Suprapubic skin (tissue), 4 donors: Measurements from ENCODE around the gene CNOT4. TPM values are rescaled to one million over a fixed set of nuclear protein-coding genes. Genes with fewer than 3 reads are reported as not detected.

Source experiments
- DNase-seq, 2 donors: peaks; one replicate each; pipeline ENCODE4 v3.0.0-alpha.2; 2019; ENCODE audit warnings: low spot score in 2 of 2
- H3K27ac ChIP-seq: fragments of 200-600 bp; sonication (generic); one replicate; pipeline ENCODE4 v1.5.1; 2019
- H3K27me3 ChIP-seq: fragments of 200-600 bp; sonication (generic); one replicate; pipeline ENCODE4 v1.5.1; 2019
- H3K36me3 ChIP-seq: fragments of 200-600 bp; sonication (generic); one replicate; pipeline ENCODE4 v1.5.1; 2019
- H3K4me1 ChIP-seq: fragments of 200-600 bp; sonication (generic); one replicate; pipeline ENCODE4 v1.5.1; 2019
- H3K4me3 ChIP-seq: fragments of 200-600 bp; sonication (generic); one replicate; pipeline ENCODE4 v1.5.1; 2019; ENCODE audit warnings: mild to moderate bottlenecking
- H3K9me3 ChIP-seq: fragments of 200-600 bp; sonication (generic); one replicate; pipeline ENCODE4 v1.5.1; 2019
- CTCF ChIP-seq, 2 donors: fragments of 200-600 bp in 1 of 2; fragments of 450-650 bp in 1 of 2; sonication (generic) in 1 of 2; IDR thresholded peaks; one replicate each; pipeline ENCODE4 v1.5.1; 2016 to 2019; ENCODE audit warnings: antibody characterized with exemption in 2 of 2, mild to moderate bottlenecking in 1 of 2, moderate library complexity in 1 of 2
- EP300 ChIP-seq: sonication (generic); formaldehyde crosslinking; IDR thresholded peaks from one replicate; pipeline ENCODE4 v1.6.1; 2017; ENCODE audit warnings: antibody characterized with exemption
- POLR2A ChIP-seq, 2 donors: fragments of 450-650 bp; IDR thresholded peaks; one replicate each; pipeline ENCODE4 v1.6.1; 2017; ENCODE audit warnings: antibody characterized with exemption in 2 of 2, mild to moderate bottlenecking in 2 of 2, moderate library complexity in 2 of 2
- POLR2AphosphoS5 ChIP-seq, 3 donors: sonication (generic); formaldehyde crosslinking; IDR thresholded peaks; one replicate each; pipeline ENCODE4 v1.6.1; 2017; ENCODE audit warnings: antibody characterized with exemption in 3 of 3
- WGBS: methylation state at CpG from one replicate; pipeline ENCODE4 v1.1.5; 2018; 5-methylcytosine and 5-hydroxymethylcytosine counted together
- total RNA-seq, 4 donors: library from RNA; depleted of rRNA; stranded (reverse); fragments of >200 nt; gene quantifications; one replicate each; pipeline ENCODE4 v1.1.0, GENCODE V29; 2016

Gene CNOT4
- total RNA-seq, 4 donors from 2014 or later: 17.2 to 32.3 (median 22.6) TPM

GRCh38 chr7:135537905-135538304 lies 28.0 kb upstream of the CNOT4 start:
- Histone ChIP-seq H3K36me3 (no peaks in the 10 kb centered on the region), H3K27ac (no peak overlapping the region), H3K27me3 (no peaks in the 10 kb centered on the region), H3K4me1 (no peaks in the 10 kb centered on the region), H3K4me3 (no peak overlapping the region), H3K9me3 (no peaks in the 10 kb centered on the region)
- TF ChIP-seq POLR2AphosphoS5 (IDR thresholded peaks at IDR 0.05) (no peak), EP300 (no peak), CTCF (IDR thresholded peaks at IDR 0.05) (no peak), POLR2A (IDR thresholded peaks at IDR 0.05) (no peak)
- no peak for DNase-seq

GRCh38 chr7:135537453-135537852 lies 27.6 kb upstream of the CNOT4 start:
- Histone ChIP-seq H3K36me3 (no peaks in the 10 kb centered on the region), H3K4me1 (no peaks in the 10 kb centered on the region), H3K9me3 (no peaks in the 10 kb centered on the region), H3K27me3 (no peaks in the 10 kb centered on the region), H3K27ac (no peak overlapping the region), H3K4me3 (no peak overlapping the region)
- WGBS: 79% methylated on average over 1 of the region's 1 CpG
- no peak for DNase-seq
- TF ChIP-seq POLR2A (IDR thresholded peaks at IDR 0.05) (no peak), EP300 (no peak), POLR2AphosphoS5 (IDR thresholded peaks at IDR 0.05) (no peak)

GRCh38 chr7:135536150-135536549 lies 26.2 kb upstream of the CNOT4 start:
- no peak overlapping the region for H3K27ac ChIP-seq
- no peaks in the 10 kb centered on the region for H3K9me3 ChIP-seq
- H3K36me3 ChIP-seq: no peaks in the 10 kb centered on the region
- no peak overlapping the region for H3K4me3 ChIP-seq
- no peak for DNase-seq
- no peaks in the 10 kb centered on the region for H3K4me1 ChIP-seq
- no peaks in the 10 kb centered on the region for H3K27me3 ChIP-seq
- 76% methylated on average over 7 of the region's 7 CpGs for WGBS
- no peak for TF ChIP-seq EP300
- no peak for TF ChIP-seq POLR2A (IDR thresholded peaks at IDR 0.05)
- TF ChIP-seq POLR2AphosphoS5 (IDR thresholded peaks at IDR 0.05): no peak
- no peak for TF ChIP-seq CTCF (IDR thresholded peaks at IDR 0.05)

- no peak overlapping the region for H3K27ac ChIP-seq
- WGBS: 90% methylated on average over 3 of the region's 3 CpGs
- no peaks in the 10 kb centered on the region for H3K4me1 ChIP-seq
- no peak for TF ChIP-seq POLR2AphosphoS5 (IDR thresholded peaks at IDR 0.05)
- no peak for TF ChIP-seq POLR2A (IDR thresholded peaks at IDR 0.05)
- TF ChIP-seq EP300: no peak
- TF ChIP-seq CTCF (IDR thresholded peaks at IDR 0.05): no peak
- H3K27me3 ChIP-seq: no peaks in the 10 kb centered on the region
- no peaks in the 10 kb centered on the region for H3K9me3 ChIP-seq
- no peaks in the 10 kb centered on the region for H3K36me3 ChIP-seq
- H3K4me3 ChIP-seq: no peak overlapping the region
- DNase-seq: no peak
These were observed 17.1 kb upstream of the CNOT4 start for GRCh38 chr7:135527025-135527424.

- Histone ChIP-seq H3K27me3 (no peaks in the 10 kb centered on the region), H3K27ac (no peak overlapping the region), H3K36me3 (no peaks in the 10 kb centered on the region), H3K4me1 (no peaks in the 10 kb centered on the region), H3K9me3 (no peaks in the 10 kb centered on the region), H3K4me3 (no peak overlapping the region)
- no peak for TF ChIP-seq CTCF (IDR thresholded peaks at IDR 0.05)
- TF ChIP-seq POLR2AphosphoS5 (IDR thresholded peaks at IDR 0.05): no peak
- no peak for TF ChIP-seq POLR2A (IDR thresholded peaks at IDR 0.05)
- TF ChIP-seq EP300: no peak
- WGBS: 98% methylated on average over 4 of the region's 4 CpGs
- DNase-seq: no peak
These were observed 15.5 kb upstream of the CNOT4 start for GRCh38 chr7:135525426-135525825.

- Histone ChIP-seq H3K4me1 (no peaks in the 10 kb centered on the region), H3K36me3 (no peaks in the 10 kb centered on the region), H3K4me3 (no peak overlapping the region), H3K9me3 (no peaks in the 10 kb centered on the region), H3K27me3 (no peaks in the 10 kb centered on the region), H3K27ac (no peak overlapping the region)
- WGBS: 94% methylated on average over 1 of the region's 1 CpG
- no peak for TF ChIP-seq CTCF (IDR thresholded peaks at IDR 0.05)
- no peak for TF ChIP-seq POLR2AphosphoS5 (IDR thresholded peaks at IDR 0.05)
- TF ChIP-seq POLR2A (IDR thresholded peaks at IDR 0.05): no peak
- DNase-seq: no peak
These were observed 13.2 kb upstream of the CNOT4 start for GRCh38 chr7:135523146-135523545.
